Thoracic aorta (tissue), 2 donors: Measurements from ENCODE around the gene C9orf78. TPM values are rescaled to one million over a fixed set of nuclear protein-coding genes. Genes with fewer than 3 reads are reported as not detected.

Source experiments
- ATAC-seq: fragments of 150-250 bp; one replicate; pipeline ENCODE4 v1.8.0; 2017; ENCODE audit warnings: low read depth; ENCODE audit not compliant: insufficient number of reproducible peaks, low FRiP score
- DNase-seq: peaks from one replicate; pipeline ENCODE4 v3.0.0-alpha.2; 2020; ENCODE audit warnings: low spot score
- H3K27ac ChIP-seq, 2 donors: fragments of 200-600 bp; sonication (generic); 1 replicate in 1 of 2; 2 replicates in 1 of 2; pipeline ENCODE4 v1.5.1; 2016; ENCODE audit warnings: mild to moderate bottlenecking in 2 of 2, moderate library complexity in 2 of 2
- H3K27me3 ChIP-seq: fragments of 200-600 bp; sonication (generic); replicated peaks from 2 replicates; pipeline ENCODE4 v1.6.0; 2016; ENCODE audit warnings: mild to moderate bottlenecking; ENCODE audit not compliant: insufficient read depth
- H3K36me3 ChIP-seq: fragments of 200-600 bp; sonication (generic); one replicate; pipeline ENCODE4 v1.5.1; 2016
- H3K4me1 ChIP-seq, 2 donors: fragments of 200-600 bp; sonication (generic); 1 replicate in 1 of 2; 2 replicates in 1 of 2; pipeline versions ENCODE4 v1.5.1 to v1.6.0; 2016; ENCODE audit warnings: low read depth in 2 of 2, mild to moderate bottlenecking in 1 of 2; ENCODE audit not compliant: control insufficient read depth in 1 of 2
- H3K4me3 ChIP-seq: fragments of 200-600 bp; sonication (generic); 2 replicates; pipeline ENCODE4 v1.5.1; 2016; ENCODE audit warnings: mild to moderate bottlenecking
- H3K9me3 ChIP-seq: fragments of 200-600 bp; sonication (generic); 2 replicates; pipeline ENCODE4 v1.5.1; 2016
- total RNA-seq, 2 donors: library from RNA; depleted of rRNA; stranded (reverse); fragments of >200 nt; gene quantifications; one replicate each; pipeline versions ENCODE4 v1.1.0 to v1.2.3, GENCODE V29; 2016
- TF ChIP-seq, protein P1 (sequence below): fragments of 200-600 bp; sonication (generic); IDR thresholded peaks from one replicate; pipeline ENCODE4 v1.5.1; 2019; ENCODE audit warnings: antibody characterized with exemption

C9orf78 gene
- total RNA-seq, 2 donors from 2014 or later = 47.8 to 140 TPM

DNA sequence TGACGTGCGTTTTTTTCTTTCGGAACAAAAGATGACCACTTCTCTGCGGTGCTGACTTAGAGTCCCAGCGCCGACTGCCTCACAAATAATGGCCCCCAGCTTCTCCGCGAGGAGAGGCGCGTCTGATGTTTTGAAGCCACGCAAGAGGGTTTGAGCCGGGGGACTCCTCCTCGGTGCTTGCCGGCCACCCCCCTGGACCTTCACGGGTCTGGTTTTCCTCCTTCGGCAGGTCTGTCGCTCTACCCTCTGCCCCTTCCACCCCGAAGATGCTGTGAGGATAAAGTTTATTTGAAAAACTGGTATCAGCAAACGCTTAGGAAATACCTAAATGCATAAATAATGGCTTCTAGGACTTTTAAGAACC is 767 bp upstream of the C9orf78 start:
- Histone ChIP-seq H3K4me1 (peaks cover 32 to 54% of the 10 kb centered on the region in 2 donors), H3K4me3 (peak overlapping the region; percentile 86), H3K9me3 (no peaks in the 10 kb centered on the region), H3K27me3 (no peaks in the 10 kb centered on the region), H3K27ac (peak overlapping the region; percentile 92 to 95), H3K36me3 (peaks cover 13% of the 10 kb centered on the region)
- TF ChIP-seq, protein P1, sequence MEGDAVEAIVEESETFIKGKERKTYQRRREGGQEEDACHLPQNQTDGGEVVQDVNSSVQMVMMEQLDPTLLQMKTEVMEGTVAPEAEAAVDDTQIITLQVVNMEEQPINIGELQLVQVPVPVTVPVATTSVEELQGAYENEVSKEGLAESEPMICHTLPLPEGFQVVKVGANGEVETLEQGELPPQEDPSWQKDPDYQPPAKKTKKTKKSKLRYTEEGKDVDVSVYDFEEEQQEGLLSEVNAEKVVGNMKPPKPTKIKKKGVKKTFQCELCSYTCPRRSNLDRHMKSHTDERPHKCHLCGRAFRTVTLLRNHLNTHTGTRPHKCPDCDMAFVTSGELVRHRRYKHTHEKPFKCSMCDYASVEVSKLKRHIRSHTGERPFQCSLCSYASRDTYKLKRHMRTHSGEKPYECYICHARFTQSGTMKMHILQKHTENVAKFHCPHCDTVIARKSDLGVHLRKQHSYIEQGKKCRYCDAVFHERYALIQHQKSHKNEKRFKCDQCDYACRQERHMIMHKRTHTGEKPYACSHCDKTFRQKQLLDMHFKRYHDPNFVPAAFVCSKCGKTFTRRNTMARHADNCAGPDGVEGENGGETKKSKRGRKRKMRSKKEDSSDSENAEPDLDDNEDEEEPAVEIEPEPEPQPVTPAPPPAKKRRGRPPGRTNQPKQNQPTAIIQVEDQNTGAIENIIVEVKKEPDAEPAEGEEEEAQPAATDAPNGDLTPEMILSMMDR = no peak
- DNase-seq = no peak
- peak; percentile 8 for ATAC-seq

DNA sequence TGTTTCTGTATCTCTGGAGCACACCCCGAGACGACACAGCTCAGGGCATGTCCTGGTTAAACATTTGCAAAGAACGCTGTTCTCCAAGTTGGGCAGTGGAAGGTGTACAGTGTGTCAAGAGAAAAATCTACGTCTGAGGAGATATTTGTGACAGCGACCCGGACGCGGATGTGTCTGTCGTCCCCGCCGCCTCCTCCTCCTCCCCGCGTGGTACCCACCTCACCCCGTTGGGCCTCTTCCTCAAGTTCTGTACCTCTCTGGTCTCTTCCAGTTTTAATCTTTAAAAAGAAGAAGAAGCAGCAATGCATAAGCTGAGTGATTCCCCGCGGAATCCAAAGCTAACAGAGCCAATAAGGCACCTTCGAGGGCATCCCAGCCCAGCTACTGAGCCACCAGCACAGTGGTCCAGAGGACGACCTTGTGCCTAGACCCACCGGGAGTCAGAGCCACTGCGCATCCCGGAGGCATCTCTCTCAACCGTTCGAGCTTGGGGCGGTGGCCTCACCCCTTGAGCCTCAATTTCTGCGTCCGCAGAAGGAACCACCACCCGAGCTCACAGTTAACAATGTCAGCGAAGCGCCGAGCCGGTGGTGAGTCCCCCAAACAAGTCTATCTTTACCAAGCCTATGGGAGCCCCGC is 467 bp downstream of the C9orf78 start:
- DNase-seq (no peak), ATAC-seq (no peak)
- H3K36me3 ChIP-seq = peaks cover 24% of the 10 kb centered on the region
- no peaks in the 10 kb centered on the region for H3K9me3 ChIP-seq
- TF ChIP-seq, protein P1 = no peak
- H3K27me3 ChIP-seq = no peaks in the 10 kb centered on the region
- H3K4me1 ChIP-seq = peaks cover 29 to 48% of the 10 kb centered on the region in 2 donors
- peak overlapping the region; percentile 92 to 95 for H3K27ac ChIP-seq
- peak overlapping the region; percentile 86 for H3K4me3 ChIP-seq

DNA sequence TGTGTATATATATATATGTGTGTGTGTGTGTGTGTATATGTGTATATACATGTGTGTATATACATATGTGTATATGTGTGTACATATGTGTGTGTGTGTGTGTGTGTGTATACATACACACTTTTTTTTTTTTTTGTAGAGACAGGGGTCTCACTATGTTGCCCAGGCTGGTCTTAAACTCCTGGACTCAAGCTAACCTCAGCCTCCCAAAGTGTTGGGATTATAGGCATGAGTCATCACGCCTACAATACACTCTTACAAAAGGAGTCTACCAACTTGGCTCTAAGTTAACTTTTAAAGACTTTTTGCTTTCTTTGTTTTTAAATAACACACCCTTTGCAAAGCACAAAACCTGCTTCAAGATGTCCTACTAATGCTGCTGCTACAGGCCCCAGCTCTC is 2.1 kb downstream of the C9orf78 start:
- peaks cover 40% of the 10 kb centered on the region for H3K36me3 ChIP-seq
- TF ChIP-seq, protein P1 = no peak
- peaks cover 21 to 32% of the 10 kb centered on the region in 2 donors for H3K4me1 ChIP-seq
- H3K27me3 ChIP-seq = no peaks in the 10 kb centered on the region
- no peak overlapping the region for H3K27ac ChIP-seq
- H3K9me3 ChIP-seq = no peaks in the 10 kb centered on the region
- no peak overlapping the region for H3K4me3 ChIP-seq
- no peak for ATAC-seq
- no peak for DNase-seq

DNA sequence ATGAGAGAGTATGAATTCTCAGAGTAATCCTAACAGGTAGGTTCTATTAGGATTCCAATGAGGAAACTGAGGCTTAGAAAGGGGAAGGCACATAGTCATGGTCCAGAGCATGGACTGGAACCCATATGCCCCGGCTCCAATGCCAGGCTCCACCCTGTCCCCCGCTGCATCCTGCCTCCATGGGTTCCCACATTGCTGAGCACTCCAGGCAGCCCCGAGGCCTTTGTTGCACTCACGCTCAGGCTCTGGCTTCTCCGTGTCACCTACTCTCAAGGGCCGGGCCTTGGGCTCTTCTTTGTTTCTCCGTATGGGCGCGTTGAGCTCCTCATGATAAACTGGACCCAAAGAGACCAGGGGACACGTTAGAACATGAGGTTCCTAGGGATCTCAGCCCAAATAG is 6.1 kb downstream of the C9orf78 start:
- H3K27ac ChIP-seq = no peak overlapping the region
- TF ChIP-seq, protein P1 = no peak
- ATAC-seq = no peak
- DNase-seq = no peak
- H3K9me3 ChIP-seq = no peaks in the 10 kb centered on the region
- H3K27me3 ChIP-seq = no peaks in the 10 kb centered on the region
- H3K36me3 ChIP-seq = peaks cover 48% of the 10 kb centered on the region
- H3K4me1 ChIP-seq = peaks cover 2 to 6% of the 10 kb centered on the region in 2 donors
- H3K4me3 ChIP-seq = no peak overlapping the region

DNA sequence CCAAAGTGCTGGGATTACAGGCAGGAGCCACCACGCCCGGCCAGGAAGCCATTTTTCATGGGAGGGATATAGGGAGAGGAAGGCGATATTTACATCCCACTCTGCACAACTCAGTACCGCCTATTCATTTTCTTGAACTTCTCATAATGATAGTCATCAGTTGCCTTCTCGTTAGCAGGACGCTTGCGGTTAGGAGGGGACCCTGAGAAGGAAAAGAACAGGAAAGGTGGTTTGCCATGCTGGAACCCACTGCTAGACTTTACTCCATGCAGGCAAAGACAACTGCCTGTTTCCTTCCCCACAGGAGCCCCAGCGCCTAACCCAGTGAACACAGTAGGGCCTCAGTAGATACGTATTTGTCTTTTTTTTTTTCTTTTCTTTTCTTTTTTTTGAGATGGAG is 7.0 kb downstream of the C9orf78 start:
- no peak overlapping the region for H3K27ac ChIP-seq
- TF ChIP-seq, protein P1 = no peak
- peaks cover under 1 to 1% of the 10 kb centered on the region in 2 donors for H3K4me1 ChIP-seq
- no peaks in the 10 kb centered on the region for H3K27me3 ChIP-seq
- no peak overlapping the region for H3K4me3 ChIP-seq
- ATAC-seq (no peak), DNase-seq (no peak)
- H3K36me3 ChIP-seq = peaks cover 48% of the 10 kb centered on the region
- H3K9me3 ChIP-seq = no peaks in the 10 kb centered on the region
